ENCODE measurements around the gene SHROOM1.

DNA sequence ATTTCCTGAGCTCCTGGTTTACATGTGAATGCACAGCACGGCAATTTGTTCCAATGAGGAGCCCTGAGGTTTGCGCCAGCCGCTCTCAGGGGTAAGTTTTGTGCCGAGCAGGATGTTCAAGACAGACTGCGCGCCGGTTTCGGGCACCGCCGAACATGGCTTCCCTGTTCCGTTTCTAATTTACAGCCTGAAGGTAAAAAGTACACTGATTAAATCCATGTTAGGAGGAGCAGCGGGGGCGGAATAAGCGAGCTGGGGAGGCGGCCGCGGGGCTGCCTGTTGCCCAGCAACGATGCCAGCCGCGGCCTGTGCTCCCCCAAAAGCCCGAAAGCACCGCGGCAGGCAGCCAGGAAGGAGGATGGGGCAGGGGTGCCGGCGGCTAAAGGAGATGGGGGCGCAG is 11.0 kb downstream of the SHROOM1 start:
- TF ChIP-seq, protein P1, sequence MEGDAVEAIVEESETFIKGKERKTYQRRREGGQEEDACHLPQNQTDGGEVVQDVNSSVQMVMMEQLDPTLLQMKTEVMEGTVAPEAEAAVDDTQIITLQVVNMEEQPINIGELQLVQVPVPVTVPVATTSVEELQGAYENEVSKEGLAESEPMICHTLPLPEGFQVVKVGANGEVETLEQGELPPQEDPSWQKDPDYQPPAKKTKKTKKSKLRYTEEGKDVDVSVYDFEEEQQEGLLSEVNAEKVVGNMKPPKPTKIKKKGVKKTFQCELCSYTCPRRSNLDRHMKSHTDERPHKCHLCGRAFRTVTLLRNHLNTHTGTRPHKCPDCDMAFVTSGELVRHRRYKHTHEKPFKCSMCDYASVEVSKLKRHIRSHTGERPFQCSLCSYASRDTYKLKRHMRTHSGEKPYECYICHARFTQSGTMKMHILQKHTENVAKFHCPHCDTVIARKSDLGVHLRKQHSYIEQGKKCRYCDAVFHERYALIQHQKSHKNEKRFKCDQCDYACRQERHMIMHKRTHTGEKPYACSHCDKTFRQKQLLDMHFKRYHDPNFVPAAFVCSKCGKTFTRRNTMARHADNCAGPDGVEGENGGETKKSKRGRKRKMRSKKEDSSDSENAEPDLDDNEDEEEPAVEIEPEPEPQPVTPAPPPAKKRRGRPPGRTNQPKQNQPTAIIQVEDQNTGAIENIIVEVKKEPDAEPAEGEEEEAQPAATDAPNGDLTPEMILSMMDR (conservative IDR thresholded peaks at IDR 0.05) = no peak
- no peak for TF ChIP-seq EZH2 (IDR thresholded peaks at IDR 0.05; ENCODE audit: low read depth)
